NCI-H526 (cell line): ENCODE measurements around the gene NYAP1.
"Not testable (repeated sequence)": the region's sequence is repeated elsewhere in the genome, so short reads cannot be mapped to it uniquely, and the experiment has no call there.

ENCODE experiments used
- DNase-seq, 2 experiments: peaks; one replicate each; lab custom pipeline; 2025; lab: John Stamatoyannopoulos, UW

Gene NYAP1

GRCh38 chr7:100513212-100513810, 29.6 kb downstream of the NYAP1 start:
- DNase-seq = no peak

- DNase-seq = no peak
Observed at GRCh38 chr7:100515072-100515532, 31.4 kb downstream of the NYAP1 start.

- no peak for DNase-seq
Observed at GRCh38 chr7:100516135-100516812, 32.5 kb downstream of the NYAP1 start.

GRCh38 chr7:100517305-100517704, 33.6 kb downstream of the NYAP1 start:
- DNase-seq = no peak

GRCh38 chr7:100519580-100519979, 35.9 kb downstream of the NYAP1 start:
- DNase-seq = no peak

GRCh38 chr7:100520138-100520537, 36.4 kb downstream of the NYAP1 start:
- no peak for DNase-seq

GRCh38 chr7:100521076-100521475, 37.3 kb downstream of the NYAP1 start:
- DNase-seq = no peak

- not testable (repeated sequence) for DNase-seq
Observed at GRCh38 chr7:100521909-100522593, 38.3 kb downstream of the NYAP1 start.

GRCh38 chr7:100523192-100523591, 39.5 kb downstream of the NYAP1 start:
- DNase-seq = not testable (repeated sequence)

GRCh38 chr7:100528108-100528866, 44.6 kb downstream of the NYAP1 start:
- DNase-seq = not testable (repeated sequence)

GRCh38 chr7:100532165-100533022, 48.7 kb downstream of the NYAP1 start:
- no peak for DNase-seq

- DNase-seq = not testable (repeated sequence)
Observed at GRCh38 chr7:100535982-100536381, 52.3 kb downstream of the NYAP1 start.

GRCh38 chr7:100536695-100537094, 53.0 kb downstream of the NYAP1 start:
- DNase-seq = not testable (repeated sequence)

- DNase-seq = no peak
Observed at GRCh38 chr7:100538348-100538653, 54.6 kb downstream of the NYAP1 start.

- peak; percentile 99 to 100 for DNase-seq
Observed at GRCh38 chr7:100538654-100539435, 55.1 kb downstream of the NYAP1 start, which contains the start of gene AGFG2. Gene AGFG2 (plus strand): TSS chr7:100539203. CDS start chr7:100539347, 144 bp downstream.

GRCh38 chr7:100539436-100540006, 55.8 kb downstream of the NYAP1 start:
- peak in 1 of 2 experiments; percentile 49 for DNase-seq

- no peak for DNase-seq
Observed at GRCh38 chr7:100540073-100540723, 56.5 kb downstream of the NYAP1 start.

GRCh38 chr7:100541309-100541708, 57.6 kb downstream of the NYAP1 start:
- DNase-seq = not testable (repeated sequence)

GRCh38 chr7:100543586-100543985, 59.9 kb downstream of the NYAP1 start:
- no peak for DNase-seq

GRCh38 chr7:100544386-100544785, 60.7 kb downstream of the NYAP1 start:
- DNase-seq = no peak
